Measurements from ENCODE around the gene STK40. TPM values are rescaled to one million over a fixed set of nuclear protein-coding genes. Genes with fewer than 3 reads are reported as not detected.

The STK40 gene
- total and polyA plus RNA-seq, 9 of the 15 experiments (the other 6 are each of a cell fraction or from before 2014, with no cell fraction given) = 0.69 to 94.3 (median 39.1) TPM

- Histone ChIP-seq H3K79me2 (ENCODE audit: control insufficient read depth, insufficient read depth, low read length) (peaks cover 18% of the 10 kb centered on the region; the same call in 2 of the 3 replicates), H3K4me1 (replicated peaks in 1 of 2; ENCODE audit: control insufficient read depth in 2 of 2, insufficient read depth in 2 of 2, low read length in 2 of 2) (peaks cover 36 to 54% of the 10 kb centered on the region in 2 experiments), H3K36me3 (ENCODE audit: control insufficient read depth, insufficient read depth, low read length) (peaks cover 4% of the 10 kb centered on the region; the same call in 1 of the 3 replicates), H3K4me2 (ENCODE audit: insufficient read depth, low read length) (peak overlapping the region; percentile 88), H3K27ac (ENCODE audit: extremely low read depth, low read depth, low read length) (peak overlapping the region; percentile 90), H4K20me1 (replicated peaks; ENCODE audit: control insufficient read depth, insufficient read depth, low read length) (no peaks in the 10 kb centered on the region), H3K9me1 (ENCODE audit: control insufficient read depth, insufficient read depth, low read length) (no peaks in the 10 kb centered on the region), H3K4me3 (peak overlapping the region; percentile 46), H3K27me3 (ENCODE audit: control insufficient read depth in 2 of 2, insufficient read depth in 2 of 2, low read length in 2 of 2) (no peaks in the 10 kb centered on the region), H3K9ac (ENCODE audit: insufficient read depth in 1 of 2, low read depth in 2 of 2, low read length in 2 of 2) (peak overlapping the region; percentile 70 to 94), H3K9me3 (replicated peaks; ENCODE audit: control insufficient read depth, insufficient read depth, low read depth, low read length) (no peaks in the 10 kb centered on the region), H2AFZ (ENCODE audit: low read depth, low read length) (peak overlapping the region; percentile 94)
- intact Hi-C loops (cut with micrococcal nuclease) (loop anchor here (2.0 to 10.0 kb wide), 3 partner anchors 48 to 436 kb away; partner anchors contain the start of genes AGO1 and STK40), in situ Hi-C loops (cut with MboI) (no loop called here)
- WGBS (ENCODE audit: insufficient coverage, low coverage, missing lambda C conversion rate) = 3% methylated on average over 23 of the region's 23 CpGs
- FAIRE-seq (no peak), DNase-seq (ENCODE audit: extremely low read depth in 1 of 4, low spot score in 3 of 4) (no peak), ATAC-seq (peak; percentile 6)
- CTCF ChIA-PET (ENCODE audit: low intra/inter-chr PET ratio) = no interaction called here
- TSS peak; percentile 73 for BruUV-seq (replicated peaks)
- POLR2A ChIA-PET = interaction anchor here (0.6 to 2.9 kb wide), 7 partner anchors 12 to 103 kb away, joined by 3 to 19 read pairs (median 3); no protein-coding TSS in a partner anchor
- TF ChIP-seq ZKSCAN3 (CRISPR knock-in tag; IDR thresholded peaks at IDR 0.05) (no peak), NFATC3 (IDR thresholded peaks at IDR 0.05) (no peak), RBBP5 (IDR thresholded peaks at IDR 0.05; ENCODE audit: borderline replicate concordance, insufficient read depth, low read length, poor library complexity, severe bottlenecking) (peak; percentile 16), MYNN (IDR thresholded peaks at IDR 0.05) (no peak), MYNN (CRISPR knock-in tag; IDR thresholded peaks at IDR 0.05) (no peak), ETV6 (IDR thresholded peaks at IDR 0.05; ENCODE audit: borderline replicate concordance in 1 of 2, low read depth in 2 of 2, low read length in 1 of 2) (no peak), ETV6 (CRISPR knock-in tag; IDR thresholded peaks at IDR 0.05; ENCODE audit: borderline replicate concordance) (no peak), BMI1 (IDR thresholded peaks at IDR 0.05; ENCODE audit: low read length) (no peak), ATF2 (CRISPR knock-in tag; IDR thresholded peaks at IDR 0.05) (no peak), KDM4B (IDR thresholded peaks at IDR 0.05; ENCODE audit: borderline replicate concordance in 2 of 2, low read depth in 1 of 2) (no peak), SUPT5H (IDR thresholded peaks at IDR 0.05) (no peak; the same call in 1 of the 2 replicates), POLR2B (IDR thresholded peaks at IDR 0.05; ENCODE audit: low read depth, partially characterized antibody) (no peak), HNRNPLL (IDR thresholded peaks at IDR 0.05; ENCODE audit: low read depth, low read length, poor library complexity, severe bottlenecking) (no peak), E2F5 (CRISPR knock-in tag; IDR thresholded peaks at IDR 0.05) (0 out of 2 replicates have a peak, but pooled peaks have one; percentile 75), ZNF12 (CRISPR knock-in tag; IDR thresholded peaks at IDR 0.05) (no peak), PRDM10 (IDR thresholded peaks at IDR 0.05; ENCODE audit: partially characterized antibody) (no peak), ZBTB26 (CRISPR knock-in tag; IDR thresholded peaks at IDR 0.05) (0 out of 2 replicates have a peak, but pooled peaks have one; percentile 10)
These were observed 65.0 kb downstream of the STK40 start for GRCh38 chr1:36320767-36321118.
